ENCODE data around the gene C1QTNF5. TPM values are rescaled to one million over a fixed set of nuclear protein-coding genes. Genes with fewer than 3 reads are reported as not detected.

Gene C1QTNF5
- total RNA-seq, 1 experiment from 2014 or later = 0.11 TPM

DNA sequence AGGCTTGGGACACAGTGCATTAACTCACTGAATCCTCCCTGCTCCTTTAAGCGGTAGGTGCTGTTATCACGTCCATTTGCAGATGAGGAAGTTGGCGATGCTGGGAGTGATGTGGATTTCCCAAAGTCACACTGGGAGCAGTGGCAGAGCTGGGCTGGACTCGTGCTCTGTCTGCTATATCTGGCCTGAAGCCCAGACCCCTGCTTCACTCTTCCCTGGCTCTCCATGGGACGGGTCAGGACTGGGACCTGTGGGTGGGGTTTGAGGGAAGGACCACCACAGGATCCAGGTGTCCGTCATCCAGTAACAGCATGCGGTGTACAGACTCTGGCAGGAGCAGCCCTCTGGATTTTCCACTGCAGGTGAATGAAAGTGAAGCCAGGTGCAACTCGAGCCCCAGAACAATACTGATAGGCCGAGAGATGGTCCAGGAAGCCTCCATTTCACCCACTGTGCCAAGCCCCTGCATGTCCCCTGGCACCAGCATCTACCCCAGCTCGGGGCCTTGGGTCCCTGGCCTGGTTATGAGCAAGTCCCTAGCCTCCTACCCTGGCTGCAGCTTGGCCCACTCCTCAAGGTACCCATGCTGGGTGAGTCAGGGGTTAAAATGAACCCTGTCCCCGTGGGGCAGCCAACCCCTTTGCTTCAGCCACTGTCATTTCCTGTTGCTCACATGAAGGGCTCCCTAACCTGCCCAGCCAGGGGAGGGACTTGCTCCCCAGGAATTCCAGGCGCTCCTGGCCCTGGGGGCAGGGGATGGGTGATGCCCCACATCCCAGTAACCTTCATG is 36.6 kb upstream of the C1QTNF5 start:
- Histone ChIP-seq H3K27me3 (replicated peaks) (no peaks in the 10 kb centered on the region), H3K9me3 (replicated peaks) (no peaks in the 10 kb centered on the region), H3K27ac (no peak overlapping the region), H3K4me1 (replicated peaks) (peaks cover 9% of the 10 kb centered on the region), H3K36me3 (no peaks in the 10 kb centered on the region), H3K4me3 (no peak overlapping the region)
- no peak for DNase-seq (ENCODE audit: low read depth in 1 of 2, low spot score in 2 of 2)

DNA sequence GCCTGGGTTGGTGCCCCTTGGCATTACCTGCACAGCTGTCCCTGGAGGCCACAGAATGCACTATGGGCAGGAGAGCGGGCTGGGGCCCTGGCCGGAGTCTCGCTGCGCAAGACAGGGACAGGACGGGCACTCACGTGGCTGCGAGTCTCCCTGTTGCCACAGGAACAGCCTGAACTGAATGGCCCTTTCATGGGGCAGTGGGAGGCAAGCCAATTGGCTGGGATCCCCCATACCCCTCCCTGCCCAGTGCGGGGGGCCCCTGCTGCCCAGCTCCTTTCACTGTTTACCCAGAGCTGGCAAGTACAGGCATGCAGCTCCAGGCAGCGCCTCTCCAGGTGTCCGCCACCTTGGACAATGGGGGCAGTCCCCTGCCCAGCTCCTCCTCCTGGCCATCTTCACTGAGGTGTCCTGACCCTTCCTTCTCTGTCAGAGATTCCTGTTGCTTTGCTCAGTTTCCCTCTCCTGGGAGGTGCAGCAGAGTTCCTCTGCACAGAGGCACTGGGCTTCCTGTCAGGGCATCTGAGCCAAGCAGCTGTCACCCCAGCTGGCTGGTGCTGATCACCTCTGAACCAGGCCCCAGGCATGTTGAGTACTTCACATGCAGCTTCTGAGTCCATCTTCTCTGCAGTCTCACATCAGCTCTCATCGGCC is 35.6 kb upstream of the C1QTNF5 start:
- peaks cover 3% of the 10 kb centered on the region; the same call in 1 of the 2 replicates for H3K4me1 ChIP-seq (replicated peaks)

DNA sequence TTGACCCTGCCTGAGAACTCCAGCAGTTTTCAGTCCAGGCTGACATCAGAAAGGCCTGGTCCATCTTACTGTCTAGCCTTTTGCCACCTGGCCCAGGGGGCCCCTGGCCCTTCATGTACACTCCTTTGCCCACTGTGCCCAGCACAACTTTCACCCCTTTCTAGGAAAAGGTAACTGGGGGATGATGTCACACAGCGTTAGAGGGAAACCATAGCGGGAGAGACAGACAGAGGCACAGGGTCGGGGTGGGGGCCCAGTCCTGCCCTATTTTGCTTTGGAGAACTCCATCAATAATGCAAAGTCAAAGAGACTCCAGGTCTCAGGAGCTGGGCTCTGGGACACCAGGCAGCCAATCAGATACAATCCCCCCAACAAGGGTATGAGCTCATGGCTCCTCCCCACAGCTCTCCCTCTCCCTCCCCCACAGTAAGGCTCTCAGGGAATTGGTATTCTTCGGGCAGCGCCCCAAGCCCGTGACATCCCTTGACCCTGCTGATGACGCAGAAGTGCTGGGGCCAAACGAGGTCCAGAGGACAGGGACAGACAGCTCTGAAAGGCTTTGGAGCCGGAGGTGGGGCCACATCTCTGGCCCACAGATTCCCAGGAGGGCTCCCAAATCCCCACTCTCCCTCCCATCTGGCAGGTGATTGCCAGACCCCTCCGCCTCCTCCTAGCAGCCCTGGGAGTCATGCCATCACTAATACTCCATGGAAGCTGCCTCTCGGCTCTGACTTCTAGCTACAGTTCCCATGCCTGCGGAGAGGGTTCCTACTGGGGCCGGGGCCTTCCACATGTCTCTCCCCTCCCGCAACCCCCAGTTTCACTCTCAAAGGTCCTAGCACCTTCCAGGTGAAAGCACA is 34.9 kb upstream of the C1QTNF5 start:
- Histone ChIP-seq H3K36me3 (no peaks in the 10 kb centered on the region), H3K4me3 (no peak overlapping the region), H3K4me1 (replicated peaks) (no peaks in the 10 kb centered on the region), H3K27me3 (replicated peaks) (no peaks in the 10 kb centered on the region), H3K27ac (no peak overlapping the region), H3K9me3 (replicated peaks) (no peaks in the 10 kb centered on the region)
- DNase-seq (ENCODE audit: low read depth in 1 of 2, low spot score in 2 of 2) = no peak

More for the DNA sequence above, 35.6 kb upstream of the C1QTNF5 start:
- H3K4me3 ChIP-seq = no peak overlapping the region
- no peaks in the 10 kb centered on the region for H3K36me3 ChIP-seq
- no peak overlapping the region for H3K27ac ChIP-seq
- DNase-seq (ENCODE audit: low read depth in 1 of 2, low spot score in 2 of 2) = no peak
- no peaks in the 10 kb centered on the region for H3K9me3 ChIP-seq (replicated peaks)
- no peaks in the 10 kb centered on the region for H3K27me3 ChIP-seq (replicated peaks)

DNA sequence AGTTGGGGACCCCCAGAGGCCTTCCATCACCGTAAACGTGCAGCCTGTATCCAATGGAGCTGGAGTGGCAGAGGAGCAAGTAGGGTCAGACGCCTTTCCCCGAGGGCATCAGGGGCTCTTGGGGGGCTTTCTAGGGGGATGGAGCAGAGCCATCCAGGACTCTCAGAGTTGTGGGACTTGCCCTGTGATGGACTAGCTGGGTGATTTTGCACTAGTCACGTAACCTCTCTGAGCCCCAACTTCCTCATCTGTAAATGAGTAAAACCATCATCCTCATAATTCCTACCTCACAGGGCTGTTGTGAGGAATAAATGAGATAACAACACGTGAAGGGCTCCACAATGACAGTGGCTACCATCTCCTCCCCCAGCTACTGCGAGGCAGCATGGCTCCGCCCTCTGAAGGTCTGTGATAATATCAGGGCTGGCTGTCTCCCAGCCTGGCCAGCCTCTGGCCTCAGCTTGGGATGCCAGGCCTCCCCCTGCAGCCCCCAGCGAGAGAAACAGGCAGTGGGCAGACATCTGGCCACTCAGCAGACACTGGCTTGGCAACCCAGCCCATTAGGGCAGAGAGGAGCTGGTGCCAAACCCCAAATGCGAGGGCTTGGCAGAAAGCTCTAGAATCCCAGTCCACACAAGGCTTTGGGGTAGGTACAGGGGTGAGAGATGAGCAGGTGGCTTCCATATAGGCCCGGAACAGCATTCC is 34.1 kb upstream of the C1QTNF5 start:
- H3K27me3 ChIP-seq (replicated peaks) = no peaks in the 10 kb centered on the region
- H3K9me3 ChIP-seq (replicated peaks) = no peaks in the 10 kb centered on the region
- DNase-seq (ENCODE audit: low read depth in 1 of 2, low spot score in 2 of 2) = no peak
- H3K4me1 ChIP-seq (replicated peaks) = no peaks in the 10 kb centered on the region
- no peak overlapping the region for H3K27ac ChIP-seq
- H3K36me3 ChIP-seq = no peaks in the 10 kb centered on the region
- H3K4me3 ChIP-seq = no peak overlapping the region

DNA sequence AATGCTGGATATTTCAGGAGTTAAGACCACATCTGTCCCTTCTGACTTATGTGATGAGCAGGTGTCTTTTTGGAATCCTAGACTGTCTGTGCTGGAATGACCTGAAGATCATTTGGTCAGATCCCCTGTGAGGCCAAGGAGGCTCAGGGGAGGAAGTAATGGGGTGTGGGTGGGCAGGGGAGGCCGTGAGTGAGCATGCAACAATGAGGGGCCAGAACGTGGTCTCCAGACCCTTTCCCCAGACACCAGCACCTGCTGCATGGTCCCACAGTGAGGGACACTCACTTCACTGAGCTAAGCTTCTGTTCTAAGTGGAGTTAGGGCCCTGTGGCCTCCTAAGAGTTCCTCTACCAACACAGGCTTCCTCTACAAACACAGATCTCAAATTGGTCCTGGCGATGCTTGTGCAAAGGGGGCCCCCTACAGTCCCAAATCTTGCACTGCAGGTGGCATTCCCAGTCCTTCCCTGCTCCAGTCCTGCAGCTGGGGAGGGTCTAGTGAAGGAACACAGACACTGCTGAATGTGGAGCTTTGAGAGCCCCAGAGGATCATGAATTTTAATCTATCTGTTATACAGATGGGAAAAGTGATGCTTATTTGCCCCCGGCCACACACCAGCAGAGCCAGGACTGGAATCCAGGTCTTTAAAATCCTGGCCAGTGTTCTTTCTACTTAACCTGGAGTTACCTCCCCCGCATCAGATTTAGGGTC is 33.4 kb upstream of the C1QTNF5 start:
- peak; percentile 50 for DNase-seq (ENCODE audit: low read depth in 1 of 2, low spot score in 2 of 2)
- no peaks in the 10 kb centered on the region for H3K36me3 ChIP-seq
- no peaks in the 10 kb centered on the region for H3K27me3 ChIP-seq (replicated peaks)
- H3K27ac ChIP-seq = no peak overlapping the region
- no peaks in the 10 kb centered on the region for H3K9me3 ChIP-seq (replicated peaks)
- H3K4me3 ChIP-seq = no peak overlapping the region
- no peaks in the 10 kb centered on the region for H3K4me1 ChIP-seq (replicated peaks)

DNA sequence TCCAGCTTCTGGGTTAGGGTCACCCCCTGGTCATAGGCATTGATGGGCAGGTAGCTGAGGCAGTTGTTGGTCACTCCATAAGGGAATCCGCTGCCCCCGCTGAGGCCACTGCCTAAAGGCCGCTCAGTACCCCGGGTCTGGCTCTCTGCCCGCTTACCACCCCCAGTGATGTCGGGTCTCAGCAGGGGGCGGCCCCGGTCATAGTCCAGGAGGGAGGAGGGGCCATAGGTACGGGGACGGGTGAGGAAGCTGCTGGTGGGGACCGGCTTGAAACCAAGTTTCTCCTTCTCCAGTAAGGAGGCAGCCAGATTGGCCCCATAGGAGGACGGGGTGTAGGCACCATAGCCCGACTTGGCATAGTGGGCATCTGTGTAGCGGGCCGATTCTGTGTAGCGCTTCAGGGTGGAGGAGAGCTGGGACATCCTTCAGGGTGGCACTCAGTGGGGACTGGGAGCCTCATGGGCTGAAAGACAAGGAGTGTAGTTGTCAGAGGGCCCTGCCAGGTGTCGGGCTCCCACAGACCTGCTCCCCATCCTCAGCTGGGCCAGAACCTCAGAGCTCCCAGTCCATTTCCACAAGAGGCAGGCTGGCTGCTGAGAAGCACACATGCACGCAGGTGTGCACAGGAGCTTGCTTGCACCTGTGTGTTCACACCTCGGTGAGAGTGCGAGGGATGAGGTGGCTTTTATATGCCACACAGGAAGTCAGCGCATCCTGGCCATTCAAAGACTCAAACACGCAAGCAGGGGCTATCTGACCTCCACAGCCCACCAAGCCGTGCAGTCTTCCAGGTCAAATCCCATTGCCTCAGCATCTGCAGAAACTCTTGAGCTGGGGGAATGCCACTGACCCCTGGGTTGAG is 32.6 kb upstream of the C1QTNF5 start:
- no peaks in the 10 kb centered on the region for H3K4me1 ChIP-seq (replicated peaks)
- H3K36me3 ChIP-seq = no peaks in the 10 kb centered on the region
- no peak overlapping the region for H3K4me3 ChIP-seq
- H3K27me3 ChIP-seq (replicated peaks) = no peaks in the 10 kb centered on the region
- no peak overlapping the region for H3K27ac ChIP-seq
- no peak for DNase-seq (ENCODE audit: low read depth in 1 of 2, low spot score in 2 of 2)
- H3K9me3 ChIP-seq (replicated peaks) = no peaks in the 10 kb centered on the region

DNA sequence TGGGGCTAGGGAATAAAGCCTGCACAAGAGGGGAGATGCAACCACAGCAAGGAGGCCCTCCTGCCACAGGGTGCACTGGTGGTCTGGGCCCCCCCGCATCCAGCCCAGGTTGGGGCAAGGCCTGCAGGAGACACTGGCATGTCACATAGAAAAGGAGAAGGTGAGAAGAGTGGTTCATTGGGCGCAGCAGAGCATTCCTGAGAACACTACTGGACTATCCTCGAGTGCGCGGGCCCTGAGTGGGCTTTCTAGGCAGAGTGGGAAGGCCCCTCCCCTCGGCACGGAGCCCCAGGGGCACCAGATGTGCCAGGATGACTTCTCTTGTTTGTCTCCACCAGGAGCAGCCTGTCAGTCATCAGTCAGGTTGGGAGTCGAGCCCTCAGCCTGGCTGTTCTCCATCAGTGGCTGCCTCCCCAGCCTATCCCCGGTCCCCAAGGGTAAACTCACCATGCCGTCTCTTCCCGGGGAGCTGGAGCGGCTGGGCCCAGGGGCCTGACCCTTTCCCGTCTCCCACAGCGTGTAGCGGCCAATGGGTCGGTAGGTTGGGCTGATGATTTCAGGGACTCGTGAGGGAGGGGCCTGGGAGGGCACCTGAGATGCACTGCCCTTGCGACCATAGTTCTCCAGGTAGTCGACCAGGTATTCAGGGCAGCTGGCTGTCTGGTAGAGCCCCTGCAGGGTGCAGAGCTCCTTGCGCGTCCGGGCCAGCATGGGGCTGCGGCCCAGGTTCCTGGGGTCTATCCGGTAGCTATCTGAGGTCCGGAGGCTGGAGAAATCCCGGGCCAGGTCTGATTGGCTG is 31.8 kb upstream of the C1QTNF5 start:
- no peak overlapping the region for H3K27ac ChIP-seq
- no peaks in the 10 kb centered on the region for H3K27me3 ChIP-seq (replicated peaks)
- H3K4me3 ChIP-seq = no peak overlapping the region
- H3K4me1 ChIP-seq (replicated peaks) = no peaks in the 10 kb centered on the region
- H3K36me3 ChIP-seq = no peaks in the 10 kb centered on the region
- H3K9me3 ChIP-seq (replicated peaks) = no peaks in the 10 kb centered on the region
- no peak for DNase-seq (ENCODE audit: low read depth in 1 of 2, low spot score in 2 of 2)

DNA sequence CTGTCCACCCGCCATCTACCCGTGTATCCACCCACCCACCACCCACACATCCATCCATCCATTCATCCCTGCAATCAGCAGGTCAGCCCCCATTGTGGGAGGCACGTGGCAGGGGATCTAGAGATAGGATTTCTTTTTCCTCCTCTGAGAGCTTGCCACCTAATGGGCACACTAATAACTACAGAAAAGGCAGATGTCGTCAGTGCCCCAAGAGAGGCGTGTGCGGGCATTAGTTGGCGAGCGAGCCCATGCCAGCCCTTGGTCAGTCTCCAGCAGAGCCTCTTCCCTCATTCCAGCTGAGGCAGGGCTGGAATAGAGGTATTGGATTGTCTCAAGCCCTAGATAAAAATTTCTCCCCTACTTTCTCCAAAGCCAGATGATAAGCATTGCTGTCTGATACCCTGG is 31.1 kb upstream of the C1QTNF5 start:
- H3K4me1 ChIP-seq (replicated peaks) = no peaks in the 10 kb centered on the region
- no peak for DNase-seq (ENCODE audit: low read depth in 1 of 2, low spot score in 2 of 2)
- H3K27me3 ChIP-seq (replicated peaks) = no peaks in the 10 kb centered on the region
- H3K27ac ChIP-seq = no peak overlapping the region
- no peak overlapping the region for H3K4me3 ChIP-seq
- no peaks in the 10 kb centered on the region for H3K9me3 ChIP-seq (replicated peaks)
- no peaks in the 10 kb centered on the region for H3K36me3 ChIP-seq

DNA sequence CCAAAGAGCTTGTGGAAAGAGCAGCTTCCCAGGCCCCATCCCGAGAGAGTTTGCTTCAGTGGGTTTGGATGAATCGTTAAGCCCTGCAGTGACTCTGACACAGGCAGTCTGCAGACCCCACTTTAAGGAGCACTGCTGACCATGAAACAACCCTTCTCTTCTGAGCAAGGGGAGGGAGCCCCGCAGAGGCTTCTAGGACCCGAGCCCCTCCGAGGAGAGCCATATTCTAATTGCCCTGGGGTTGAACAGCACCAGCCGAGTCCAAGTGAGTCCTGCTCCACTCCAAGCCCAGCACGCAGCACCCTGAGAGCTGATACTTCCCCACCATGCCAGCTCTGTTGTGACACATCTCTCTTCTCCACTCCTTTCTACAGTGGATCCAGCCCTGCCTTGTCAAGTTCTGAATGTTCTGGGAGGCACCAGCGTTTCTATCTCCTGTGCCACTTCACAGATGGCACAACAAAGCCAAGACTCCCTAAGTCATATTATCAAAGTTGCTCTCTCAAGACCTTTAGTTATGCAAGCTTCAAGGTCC is 30.5 kb upstream of the C1QTNF5 start:
- no peaks in the 10 kb centered on the region for H3K9me3 ChIP-seq (replicated peaks)
- no peaks in the 10 kb centered on the region for H3K4me1 ChIP-seq (replicated peaks)
- no peaks in the 10 kb centered on the region for H3K36me3 ChIP-seq
- no peaks in the 10 kb centered on the region for H3K27me3 ChIP-seq (replicated peaks)
- H3K27ac ChIP-seq = no peak overlapping the region
- DNase-seq (ENCODE audit: low read depth in 1 of 2, low spot score in 2 of 2) = no peak
- H3K4me3 ChIP-seq = no peak overlapping the region

DNA sequence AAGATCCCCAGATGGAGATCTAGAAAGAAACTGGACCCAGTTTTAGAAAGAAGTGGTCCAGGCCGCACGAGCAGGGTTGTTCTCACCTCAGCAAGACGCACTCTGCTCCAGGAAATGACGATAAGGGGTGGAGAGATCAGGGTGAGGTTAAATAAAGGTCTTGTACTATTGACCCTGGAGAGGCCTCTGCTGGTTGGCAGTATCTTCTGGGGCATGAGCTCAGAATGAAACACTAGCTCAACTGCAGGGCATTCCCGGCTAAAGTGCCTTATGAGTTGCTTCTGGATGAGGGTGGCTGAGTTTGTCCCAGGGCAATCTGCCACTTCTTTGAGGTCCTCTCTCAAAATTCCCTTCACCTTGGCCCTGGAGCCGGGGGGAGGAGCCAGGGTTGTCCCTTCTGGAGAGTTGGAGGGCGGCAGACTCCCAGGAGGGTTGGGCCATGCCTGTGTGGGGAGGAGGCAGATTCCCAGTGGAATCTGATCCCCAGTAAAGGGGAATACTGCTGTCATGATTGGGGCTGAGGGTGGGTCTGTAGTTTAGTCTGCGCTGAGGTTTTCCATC is 29.9 kb upstream of the C1QTNF5 start:
- Histone ChIP-seq H3K4me1 (replicated peaks) (no peaks in the 10 kb centered on the region), H3K27me3 (replicated peaks) (no peaks in the 10 kb centered on the region), H3K36me3 (no peaks in the 10 kb centered on the region), H3K4me3 (no peak overlapping the region), H3K9me3 (replicated peaks) (no peaks in the 10 kb centered on the region), H3K27ac (no peak overlapping the region)
- DNase-seq (ENCODE audit: low read depth in 1 of 2, low spot score in 2 of 2) = no peak

DNA sequence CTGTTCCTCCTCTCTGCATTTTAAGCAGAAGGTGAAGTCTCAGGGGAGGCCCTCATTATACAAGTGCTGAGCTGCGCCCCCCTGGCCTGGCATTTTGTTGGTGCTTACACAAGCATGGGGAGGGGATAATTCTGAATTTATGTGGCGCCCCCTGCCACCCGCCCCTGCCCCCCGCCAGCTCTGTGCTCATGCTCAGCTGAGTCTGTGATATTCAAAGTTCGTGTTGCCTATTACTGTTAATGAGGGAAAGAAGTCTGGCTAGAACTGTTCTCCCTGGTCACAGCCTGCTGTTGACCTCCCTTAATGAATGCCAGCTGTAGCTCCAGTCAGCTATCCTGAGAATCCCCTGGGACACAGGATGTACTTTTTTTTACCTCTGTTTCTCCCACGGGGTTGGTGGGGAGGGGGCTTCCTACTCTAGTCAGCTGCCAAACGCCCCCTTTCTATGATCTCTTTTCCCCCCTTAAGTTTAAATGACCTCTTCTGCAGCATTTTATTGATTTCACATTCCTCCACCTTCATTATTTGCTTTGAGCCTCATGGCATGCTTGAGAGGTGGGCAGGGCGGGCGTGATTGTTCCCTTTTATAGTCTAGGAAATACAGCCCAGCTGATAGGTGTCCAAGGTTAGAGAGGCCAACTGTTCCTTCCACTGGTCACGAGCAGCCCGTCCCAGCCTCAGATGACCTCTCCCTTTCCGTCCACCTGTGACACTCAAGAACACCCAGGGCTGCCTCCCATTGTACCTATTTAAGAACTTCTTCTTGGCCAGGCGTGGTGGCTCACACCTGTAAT is 28.6 kb upstream of the C1QTNF5 start:
- H3K9me3 ChIP-seq (replicated peaks) = no peaks in the 10 kb centered on the region
- H3K36me3 ChIP-seq = no peaks in the 10 kb centered on the region
- DNase-seq (ENCODE audit: low read depth in 1 of 2, low spot score in 2 of 2) = no peak
- H3K27ac ChIP-seq = no peak overlapping the region
- no peak overlapping the region for H3K4me3 ChIP-seq
- no peaks in the 10 kb centered on the region for H3K27me3 ChIP-seq (replicated peaks)
- H3K4me1 ChIP-seq (replicated peaks) = no peaks in the 10 kb centered on the region
